Lung (tissue), 12 donors: ENCODE results near the gene IGSF6. TPM values are rescaled to one million over a fixed set of nuclear protein-coding genes. Genes with fewer than 3 reads are reported as not detected.

Experiments
- ATAC-seq: fragments of 200-7000 bp; cut with Tn5 transposase; one replicate; pipeline ENCODE4 v1.9.1; 2020; ENCODE audit warnings: moderate number of reproducible peaks; ENCODE audit not compliant: insufficient read depth, low FRiP score
- DNase-seq, 3 donors: peaks; one replicate each; pipeline ENCODE4 v3.0.0-alpha.2; 2013 to 2017
- H3K27ac ChIP-seq, 2 donors: one replicate each; pipeline ENCODE4 v1.5.1; 2013; ENCODE audit warnings: mild to moderate bottlenecking in 2 of 2, moderate library complexity in 2 of 2, control low read depth in 1 of 2, inconsistent platforms in 1 of 2, low read depth in 1 of 2, low read length in 1 of 2
- H3K27me3 ChIP-seq, 3 donors: one replicate each; pipeline ENCODE4 v1.5.1; 2013; ENCODE audit warnings: low read length in 2 of 3; ENCODE audit not compliant: control insufficient read depth in 3 of 3, insufficient read depth in 3 of 3
- H3K36me3 ChIP-seq, 4 donors: one replicate each; pipeline ENCODE4 v1.5.1; 2013; ENCODE audit warnings: low read length in 4 of 4, mild to moderate bottlenecking in 1 of 4, moderate library complexity in 1 of 4; ENCODE audit not compliant: control insufficient read depth in 4 of 4, insufficient read depth in 4 of 4
- H3K4me1 ChIP-seq, 5 donors: one replicate each; pipeline ENCODE4 v1.5.1; 2013; ENCODE audit warnings: low read length in 5 of 5, mild to moderate bottlenecking in 2 of 5, moderate library complexity in 1 of 5; ENCODE audit not compliant: control insufficient read depth in 5 of 5, insufficient read depth in 5 of 5
- H3K4me3 ChIP-seq: one replicate; pipeline ENCODE4 v1.5.1; 2013; ENCODE audit warnings: mild to moderate bottlenecking, control low read depth, moderate library complexity
- H3K9ac ChIP-seq, 2 donors: one replicate each; pipeline ENCODE4 v1.5.1; 2013; ENCODE audit warnings: low read length in 2 of 2, control low read depth in 1 of 2; ENCODE audit not compliant: insufficient read depth in 1 of 2
- H3K9me3 ChIP-seq, 4 donors: one replicate each; pipeline ENCODE4 v1.5.1; 2013; ENCODE audit warnings: low read length in 3 of 4, mild to moderate bottlenecking in 1 of 4, moderate library complexity in 1 of 4; ENCODE audit not compliant: control insufficient read depth in 4 of 4, insufficient read depth in 3 of 4
- WGBS, 2 donors: extraction: QIAGEN DNeasy Blood & Tissue Kit; methylation state at CpG; one replicate each; pipeline ENCODE4 v1.1.7; 2013; 5-methylcytosine and 5-hydroxymethylcytosine counted together
- polyA plus RNA-seq, 2 donors: library from polyadenylated mRNA; stranded (reverse); fragments of 200-250 nt; gene quantifications; one replicate each; pipeline ENCODE4 v1.2.1, GENCODE V29; 2013
- total RNA-seq, 2 donors: library from RNA; depleted of rRNA in 1 of 2; stranded (reverse); fragments of >200 nt in 1 of 2; gene quantifications; one replicate each; pipeline ENCODE4 v1.2.1, GENCODE V29; 2014 to 2021
- TF ChIP-seq, protein P1 (sequence below): IDR thresholded peaks from 2 replicates; pipeline ENCODE4 v1.5.1; 2012; ENCODE audit warnings: mild to moderate bottlenecking; ENCODE audit errors: control extremely low read depth, extremely low read depth
- donor health status: control.
- donor health status: control.
- donor health status: Bipolar disorder and iron deficiency.
- donor health status: healthy.
- donor health status: DM: yes; HTN: yes; CAD: no.

IGSF6 gene
- total and polyA plus RNA-seq, 4 donors: 12.2 to 54.3 (median 38.8) TPM

- no peak overlapping the region for H3K4me3 ChIP-seq
- H3K9me3 ChIP-seq: no peaks in the 10 kb centered on the region
- H3K27ac ChIP-seq: no peak overlapping the region
- no peaks in the 10 kb centered on the region for H3K27me3 ChIP-seq
- H3K9ac ChIP-seq: no peak overlapping the region
- peak; percentile 16 to 40 (median 20) for DNase-seq
- H3K4me1 ChIP-seq: peaks cover 5 to 23% (median 9%) of the 10 kb centered on the region in 5 donors
- TF ChIP-seq, protein P1, sequence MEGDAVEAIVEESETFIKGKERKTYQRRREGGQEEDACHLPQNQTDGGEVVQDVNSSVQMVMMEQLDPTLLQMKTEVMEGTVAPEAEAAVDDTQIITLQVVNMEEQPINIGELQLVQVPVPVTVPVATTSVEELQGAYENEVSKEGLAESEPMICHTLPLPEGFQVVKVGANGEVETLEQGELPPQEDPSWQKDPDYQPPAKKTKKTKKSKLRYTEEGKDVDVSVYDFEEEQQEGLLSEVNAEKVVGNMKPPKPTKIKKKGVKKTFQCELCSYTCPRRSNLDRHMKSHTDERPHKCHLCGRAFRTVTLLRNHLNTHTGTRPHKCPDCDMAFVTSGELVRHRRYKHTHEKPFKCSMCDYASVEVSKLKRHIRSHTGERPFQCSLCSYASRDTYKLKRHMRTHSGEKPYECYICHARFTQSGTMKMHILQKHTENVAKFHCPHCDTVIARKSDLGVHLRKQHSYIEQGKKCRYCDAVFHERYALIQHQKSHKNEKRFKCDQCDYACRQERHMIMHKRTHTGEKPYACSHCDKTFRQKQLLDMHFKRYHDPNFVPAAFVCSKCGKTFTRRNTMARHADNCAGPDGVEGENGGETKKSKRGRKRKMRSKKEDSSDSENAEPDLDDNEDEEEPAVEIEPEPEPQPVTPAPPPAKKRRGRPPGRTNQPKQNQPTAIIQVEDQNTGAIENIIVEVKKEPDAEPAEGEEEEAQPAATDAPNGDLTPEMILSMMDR: no peak
- ATAC-seq: no peak
- WGBS, 2 donors: 20 to 33% methylated on average over 3 of the region's 3 CpGs
- no peaks in the 10 kb centered on the region for H3K36me3 ChIP-seq
Measured at GRCh38 chr16:21603928-21604327, 48.5 kb downstream of the IGSF6 start.

- 92 to 94% methylated on average over 3 of the region's 3 CpGs for WGBS, 2 donors
- Histone ChIP-seq H3K4me1 (peaks cover 5 to 29% (median 9%) of the 10 kb centered on the region in 5 donors), H3K36me3 (no peaks in the 10 kb centered on the region), H3K9ac (no peak overlapping the region), H3K4me3 (no peak overlapping the region), H3K27ac (no peak overlapping the region), H3K9me3 (no peaks in the 10 kb centered on the region), H3K27me3 (no peaks in the 10 kb centered on the region)
- TF ChIP-seq, protein P1: no peak
- ATAC-seq: no peak
- DNase-seq: no peak
Measured at GRCh38 chr16:21602785-21603184, 49.6 kb downstream of the IGSF6 start.

- TF ChIP-seq, protein P1: no peak
- H3K27me3 ChIP-seq: no peaks in the 10 kb centered on the region
- peak overlapping the region; percentile 78 to 82 for H3K9ac ChIP-seq
- no peaks in the 10 kb centered on the region for H3K36me3 ChIP-seq
- no peak for ATAC-seq
- peaks cover 4 to 29% (median 5%) of the 10 kb centered on the region in 5 donors for H3K4me1 ChIP-seq
- H3K27ac ChIP-seq: peak overlapping the region; percentile 91 to 97
- H3K9me3 ChIP-seq: no peaks in the 10 kb centered on the region
- peak overlapping the region; percentile 94 for H3K4me3 ChIP-seq
- DNase-seq: peak in 2 of 3 donors; percentile 52 to 53
- 0 to 1% methylated on average over 51 to 52 of the region's 52 CpGs for WGBS, 2 donors
Measured at GRCh38 chr16:21600031-21600773, 52.2 kb downstream of the IGSF6 start.
